GM19452 (cell line): Measurements from ENCODE around the gene FAM9C.

ENCODE experiments used
- ATAC-seq: cut with Tn5 transposase; IDR thresholded peaks from one replicate; pipeline ENCODE4 v1.9.1; 2021; ENCODE audit not compliant: unreplicated experiment

The FAM9C gene

DNA sequence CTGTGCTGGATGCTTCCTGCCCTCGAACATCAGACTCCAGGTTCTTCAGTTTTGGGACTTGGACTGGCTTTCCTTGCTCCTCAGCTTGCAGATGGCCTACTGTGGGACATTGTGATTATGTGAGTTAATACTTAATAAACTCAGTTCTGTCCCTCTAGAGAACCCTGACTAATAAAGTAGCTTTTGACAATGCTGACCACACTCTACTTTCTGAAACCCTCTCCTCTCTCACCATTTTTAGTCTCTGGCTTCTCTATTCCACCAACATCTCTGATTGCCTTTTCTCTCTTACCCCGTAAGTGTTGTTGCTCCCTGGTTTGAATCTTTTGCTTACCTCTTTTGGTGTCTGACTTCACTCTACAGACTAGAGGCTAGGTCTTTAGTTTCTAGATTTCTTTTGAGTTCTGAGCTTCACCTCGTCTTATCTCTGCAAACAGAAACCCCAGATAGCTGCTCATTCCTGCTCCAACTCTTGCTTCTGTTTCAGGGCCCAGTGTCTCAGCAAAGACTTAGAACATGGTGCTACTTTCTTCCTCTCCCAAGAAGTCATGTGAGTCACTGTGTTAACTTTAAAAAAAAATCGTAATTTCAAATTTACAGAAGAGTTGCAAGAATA, 58.1 kb downstream of the FAM9C start:
- ATAC-seq, result no peak
